Astrocyte (in vitro differentiated cells and primary cell): ENCODE measurements around the gene APBA3. TPM values are rescaled to one million over a fixed set of nuclear protein-coding genes. Genes with fewer than 3 reads are reported as not detected.

Source experiments
- DNase-seq: peaks from one replicate; pipeline ENCODE4 v3.0.0-alpha.2; 2010; ENCODE audit warnings: low read depth
- FAIRE-seq: peaks from 2 replicates; lab custom pipeline; 2011; peaks lifted over from hg19 to GRCh38; lab: Jason Lieb, UNC
- H2AFZ ChIP-seq: 2 replicates; pipeline ENCODE4 v1.6.0; 2012; ENCODE audit warnings: low read depth, low read length, inconsistent platforms
- H3K27ac ChIP-seq: 2 replicates; pipeline ENCODE4 v1.5.1; 2011; ENCODE audit warnings: low read depth, low read length, inconsistent platforms
- H3K27me3 ChIP-seq: 2 replicates; pipeline ENCODE4 v1.6.0; 2011; ENCODE audit warnings: low read length, inconsistent platforms; ENCODE audit not compliant: insufficient read depth
- H3K36me3 ChIP-seq: 2 replicates; pipeline ENCODE4 v1.5.1; 2011; ENCODE audit warnings: low read length, inconsistent platforms; ENCODE audit not compliant: insufficient read depth
- H3K4me1 ChIP-seq: 2 replicates; pipeline ENCODE4 v1.5.1; 2011; ENCODE audit warnings: low read length, inconsistent platforms; ENCODE audit not compliant: insufficient read depth
- H3K4me2 ChIP-seq: 2 replicates; pipeline ENCODE4 v1.6.0; 2012; ENCODE audit warnings: low read length, inconsistent platforms
- H3K4me3 ChIP-seq: 2 replicates; pipeline ENCODE4 v1.5.1; 2011; ENCODE audit warnings: low read depth, mild to moderate bottlenecking, low read length, inconsistent platforms; ENCODE audit not compliant: insufficient read depth
- H3K79me2 ChIP-seq: 2 replicates; pipeline ENCODE4 v1.6.0; 2012; ENCODE audit warnings: mild to moderate bottlenecking, low read length, inconsistent platforms; ENCODE audit not compliant: insufficient read depth
- H3K9ac ChIP-seq: 2 replicates; pipeline ENCODE4 v1.6.0; 2012; ENCODE audit warnings: mild to moderate bottlenecking, low read length, inconsistent platforms
- H3K9me3 ChIP-seq: 2 replicates; pipeline ENCODE4 v1.5.1; 2012; ENCODE audit warnings: low read depth, mild to moderate bottlenecking, low read length, inconsistent platforms; ENCODE audit not compliant: insufficient read depth
- H4K20me1 ChIP-seq: 2 replicates; pipeline ENCODE4 v1.6.0; 2012; ENCODE audit warnings: low read length, inconsistent platforms; ENCODE audit not compliant: insufficient read depth
- H3K27ac Mint-ChIP-seq: one replicate; pipeline ENCODE4 v1.8.0; 2021; ENCODE audit warnings: mild to moderate bottlenecking, mixed read lengths; ENCODE audit not compliant: unreplicated experiment
- H3K27me3 Mint-ChIP-seq: one replicate; pipeline ENCODE4 v1.8.0; 2021; ENCODE audit warnings: low read depth, mixed read lengths; ENCODE audit not compliant: unreplicated experiment
- H3K36me3 Mint-ChIP-seq: one replicate; pipeline ENCODE4 v1.8.0; 2021; ENCODE audit warnings: low read depth, mixed read lengths; ENCODE audit not compliant: unreplicated experiment
- H3K4me1 Mint-ChIP-seq: one replicate; pipeline ENCODE4 v1.8.0; 2021; ENCODE audit warnings: low read depth, mixed read lengths; ENCODE audit not compliant: unreplicated experiment
- H3K4me3 Mint-ChIP-seq: one replicate; pipeline ENCODE4 v1.8.0; 2021; ENCODE audit warnings: mild to moderate bottlenecking, moderate library complexity, mixed read lengths; ENCODE audit not compliant: unreplicated experiment
- H3K9me3 Mint-ChIP-seq: one replicate; pipeline ENCODE4 v1.8.0; 2021; ENCODE audit warnings: mild to moderate bottlenecking, mixed read lengths; ENCODE audit not compliant: unreplicated experiment
- CTCF ChIP-seq: IDR thresholded peaks from 2 replicates; pipeline ENCODE4 v1.5.1; 2011; ENCODE audit warnings: low read depth, mild to moderate bottlenecking, inconsistent platforms, low read length, moderate library complexity; ENCODE audit not compliant: insufficient read depth
- EZH2 ChIP-seq: IDR thresholded peaks from 2 replicates; pipeline ENCODE4 v1.6.1; 2012; ENCODE audit warnings: mild to moderate bottlenecking, low read length, inconsistent platforms; ENCODE audit not compliant: insufficient read depth
- total RNA-seq: library from RNA; stranded (reverse); gene quantifications from 2 replicates; pipeline ENCODE4 v1.2.1, GENCODE V29; 2021

APBA3 gene
- total RNA-seq, 1 donor from 2014 or later, result 16.5 TPM

DNA sequence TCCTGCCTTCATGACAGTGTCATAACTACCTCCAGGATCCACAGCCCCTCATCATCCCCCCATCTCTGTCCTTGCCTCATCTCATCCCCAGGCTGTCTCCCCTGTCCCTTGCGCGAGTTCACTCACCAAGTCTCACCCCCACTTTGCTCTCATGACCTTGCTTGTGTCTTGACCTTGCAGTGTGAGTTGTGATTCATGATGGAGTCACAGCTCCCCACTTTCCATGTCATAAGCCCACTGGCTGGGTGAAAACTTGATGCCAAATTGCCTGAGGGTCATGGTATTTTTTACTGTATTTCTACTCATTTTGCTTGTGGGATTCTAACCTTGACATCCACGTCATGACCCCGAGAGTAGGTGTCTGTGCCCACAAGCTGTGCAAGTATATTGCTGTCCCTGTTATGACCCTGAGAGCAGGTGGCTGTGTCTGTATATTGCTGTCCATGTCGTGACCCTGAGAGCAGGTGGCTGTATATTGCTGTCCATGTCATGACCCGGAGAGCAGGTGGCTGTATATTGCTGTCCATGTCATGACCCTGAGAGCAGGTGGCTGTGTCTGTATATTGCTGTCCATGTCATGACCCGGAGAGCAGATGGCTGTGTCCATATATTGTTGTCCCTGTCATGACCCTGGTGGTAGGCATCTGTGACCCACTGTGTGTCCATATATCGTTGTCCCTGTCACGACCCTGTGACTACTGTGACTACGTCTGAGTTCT is 23.8 kb downstream of the APBA3 start:
- Histone ChIP-seq H3K4me1 (no peaks in the 10 kb centered on the region), H3K9ac (no peak overlapping the region), H2AFZ (no peak overlapping the region), H3K9me3 (no peaks in the 10 kb centered on the region), H3K27ac (no peak overlapping the region), H3K36me3 (no peaks in the 10 kb centered on the region), H4K20me1 (no peaks in the 10 kb centered on the region), H3K79me2 (no peaks in the 10 kb centered on the region), H3K27me3 (no peaks in the 10 kb centered on the region), H3K4me2 (no peak overlapping the region), H3K4me3 (no peak overlapping the region)
- no peaks in the 10 kb centered on the region for H3K36me3 Mint-ChIP-seq
- H3K4me1 Mint-ChIP-seq, result no peaks in the 10 kb centered on the region
- no peaks in the 10 kb centered on the region for H3K9me3 Mint-ChIP-seq
- H3K4me3 Mint-ChIP-seq, result no peak overlapping the region
- no peak for FAIRE-seq
- H3K27me3 Mint-ChIP-seq, result peaks cover 16% of the 10 kb centered on the region
- TF ChIP-seq EZH2, result no peak
- DNase-seq, result no peak
- no peak overlapping the region for H3K27ac Mint-ChIP-seq

- no peaks in the 10 kb centered on the region for H3K27me3 ChIP-seq
- H3K79me2 ChIP-seq, result no peaks in the 10 kb centered on the region
- no peak overlapping the region for H2AFZ ChIP-seq
- no peaks in the 10 kb centered on the region for H3K36me3 Mint-ChIP-seq
- TF ChIP-seq EZH2 (no peak), CTCF (no peak)
- H4K20me1 ChIP-seq, result no peaks in the 10 kb centered on the region
- no peaks in the 10 kb centered on the region for H3K4me1 Mint-ChIP-seq
- H3K4me3 Mint-ChIP-seq, result no peak overlapping the region
- H3K27me3 Mint-ChIP-seq, result peaks cover 16% of the 10 kb centered on the region
- no peak overlapping the region for H3K4me3 ChIP-seq
- H3K4me1 ChIP-seq, result no peaks in the 10 kb centered on the region
- DNase-seq (no peak), FAIRE-seq (no peak)
- H3K36me3 ChIP-seq, result no peaks in the 10 kb centered on the region
- no peak overlapping the region for H3K27ac ChIP-seq
- H3K27ac Mint-ChIP-seq, result no peak overlapping the region
- no peak overlapping the region for H3K4me2 ChIP-seq
- H3K9me3 ChIP-seq, result no peaks in the 10 kb centered on the region
- no peaks in the 10 kb centered on the region for H3K9me3 Mint-ChIP-seq
- no peak overlapping the region for H3K9ac ChIP-seq
Measured at GRCh38 chr19:3736106-3736724, 25.3 kb downstream of the APBA3 start.

DNA sequence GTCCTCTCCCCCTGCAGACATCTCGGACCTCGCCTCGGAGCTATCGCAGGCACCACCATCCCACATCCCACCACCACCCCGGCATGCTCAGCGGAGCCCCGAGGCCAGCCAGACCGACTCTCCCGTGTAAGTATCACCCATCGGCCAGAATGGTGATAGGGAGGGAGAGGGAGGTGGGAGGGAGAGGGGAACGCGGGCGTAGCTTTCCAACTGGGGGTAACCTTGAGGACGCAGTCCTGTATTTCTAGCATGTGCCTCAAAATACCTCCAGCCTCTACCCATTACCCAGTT is 27.2 kb downstream of the APBA3 start:
- H3K36me3 Mint-ChIP-seq, result no peaks in the 10 kb centered on the region
- no peak for FAIRE-seq
- Histone ChIP-seq H3K4me3 (no peak overlapping the region), H3K27ac (no peak overlapping the region), H2AFZ (no peak overlapping the region), H3K9me3 (no peaks in the 10 kb centered on the region), H3K79me2 (no peaks in the 10 kb centered on the region), H4K20me1 (no peaks in the 10 kb centered on the region), H3K27me3 (no peaks in the 10 kb centered on the region), H3K9ac (no peak overlapping the region), H3K36me3 (no peaks in the 10 kb centered on the region), H3K4me1 (no peaks in the 10 kb centered on the region), H3K4me2 (no peak overlapping the region)
- H3K9me3 Mint-ChIP-seq, result no peaks in the 10 kb centered on the region
- no peak overlapping the region for H3K4me3 Mint-ChIP-seq
- H3K27me3 Mint-ChIP-seq, result peaks cover 15% of the 10 kb centered on the region
- TF ChIP-seq CTCF (no peak), EZH2 (no peak)
- H3K27ac Mint-ChIP-seq, result no peak overlapping the region
- DNase-seq, result no peak
- H3K4me1 Mint-ChIP-seq, result no peaks in the 10 kb centered on the region
